RPMI7951 (cell line): ENCODE measurements around the gene POMGNT1. TPM values are rescaled to one million over a fixed set of nuclear protein-coding genes. Genes with fewer than 3 reads are reported as not detected.
A peak's percentile ranks its signal among the peaks of the same experiment; 100 is the strongest.

Source experiments
- DNase-seq: peaks from one replicate; pipeline ENCODE4 v3.0.0-alpha.2; 2012; ENCODE audit warnings: low read depth
- total RNA-seq: library from RNA; depleted of rRNA; stranded (reverse); fragments of >200 nt; shearing (Covaris generic); gene quantifications from 2 replicates; pipeline ENCODE4 v1.2.3, GENCODE V29; 2014

POMGNT1 gene
- total RNA-seq, 1 experiment from 2014 or later = 57.0 TPM

- DNase-seq = peak; percentile 99
These were observed 15.0 kb downstream of the POMGNT1 start for GRCh38 chr1:46183079-46183847.

DNA sequence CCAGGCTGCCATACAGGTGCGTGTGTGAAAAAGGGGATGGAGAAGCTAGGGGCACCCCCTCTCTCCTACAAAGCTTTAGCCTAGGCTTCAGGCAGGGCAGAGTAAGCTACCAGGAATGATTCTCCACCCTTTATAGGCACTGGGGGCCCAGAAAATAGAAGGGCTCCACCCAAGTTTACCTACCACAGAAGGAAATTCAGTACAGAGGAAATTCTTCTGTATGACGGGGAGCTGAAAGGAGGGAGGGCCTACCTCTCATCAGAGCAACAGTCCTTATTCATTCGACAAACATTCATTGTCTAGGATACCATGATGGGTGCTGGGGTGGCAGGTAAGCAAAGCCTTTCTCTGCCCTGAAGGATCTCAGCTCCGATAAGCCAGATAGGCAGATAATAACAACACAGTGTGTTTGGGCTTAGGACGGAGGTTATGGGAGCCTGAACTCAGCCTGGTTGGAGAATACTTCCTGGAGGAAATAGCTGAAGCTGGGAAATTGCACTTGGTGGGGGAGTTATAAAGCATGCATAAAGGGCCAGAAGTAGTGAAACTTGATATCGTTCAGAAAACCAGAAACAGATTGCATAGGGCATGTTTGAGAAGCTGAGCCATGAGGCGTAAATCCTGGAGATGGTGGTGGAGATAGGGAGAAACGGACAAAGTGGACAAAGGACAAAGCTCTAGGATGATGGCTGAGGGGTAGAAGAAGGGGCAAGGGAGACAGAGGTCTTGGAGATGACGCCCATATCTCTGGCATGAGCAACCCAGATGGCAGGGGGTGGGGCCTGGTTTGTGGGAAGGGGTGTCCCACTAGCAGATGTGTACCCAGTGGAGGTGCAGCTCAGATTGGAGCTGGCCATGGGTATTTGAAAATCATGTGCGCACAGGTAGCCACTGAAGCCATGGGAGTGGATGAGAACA lies 16.6 kb downstream of the POMGNT1 start:
- DNase-seq = peak; percentile 86

GRCh38 chr1:46180082-46180616 lies 18.1 kb downstream of the POMGNT1 start:
- no peak for DNase-seq

DNA sequence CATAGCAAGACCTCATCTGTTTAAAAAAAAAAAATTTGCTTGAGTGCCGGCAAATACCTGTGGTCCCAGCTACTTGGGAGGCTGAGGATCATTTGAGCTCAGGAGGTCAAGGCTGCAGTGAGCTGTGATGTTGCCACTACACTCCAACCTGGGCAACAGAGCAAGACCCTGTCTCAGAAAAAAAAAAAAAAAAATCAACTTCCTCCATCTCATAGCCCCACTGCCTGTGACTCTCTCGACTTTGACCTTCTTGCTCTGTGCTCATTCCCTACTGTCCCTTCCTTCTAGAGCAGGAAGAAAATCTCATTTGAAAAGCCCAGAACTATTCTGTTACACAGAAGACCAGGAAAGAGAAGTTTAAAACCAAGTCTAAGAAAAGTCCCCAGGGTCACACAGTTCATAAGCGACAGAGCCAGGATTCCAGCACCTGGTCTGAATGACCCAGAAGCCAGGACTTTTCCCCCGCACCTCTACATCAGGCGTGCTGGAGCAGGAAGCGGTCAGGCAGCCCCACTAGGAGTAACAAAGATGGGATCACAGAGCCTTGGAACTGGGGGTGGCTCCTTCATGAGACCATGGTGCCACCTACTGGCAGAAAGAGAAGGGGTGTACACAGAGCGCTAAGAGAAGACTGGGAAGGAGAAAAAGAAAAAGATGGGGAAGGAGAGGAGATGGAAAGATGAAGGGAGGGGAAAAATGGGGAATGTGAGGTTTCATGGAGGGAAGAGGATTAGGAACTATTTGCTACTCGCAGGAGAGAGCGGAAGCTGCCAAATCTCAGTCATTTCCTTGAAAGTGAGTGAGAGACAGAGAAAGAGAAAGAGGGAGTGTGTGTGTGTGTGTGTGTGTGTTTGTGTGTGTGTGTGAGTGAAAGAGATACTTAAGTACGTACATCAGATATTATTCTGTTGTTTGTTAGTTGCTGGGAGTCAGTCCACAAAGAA lies 18.8 kb downstream of the POMGNT1 start:
- DNase-seq = peak; percentile 86

GRCh38 chr1:46176211-46176865 lies 21.9 kb downstream of the POMGNT1 start, which contains the start of gene P3R3URF:
P3R3URF (minus strand) TSS chr1:46176488; CDS start chr1:46176471, 17 bp downstream.
- no peak for DNase-seq

DNA sequence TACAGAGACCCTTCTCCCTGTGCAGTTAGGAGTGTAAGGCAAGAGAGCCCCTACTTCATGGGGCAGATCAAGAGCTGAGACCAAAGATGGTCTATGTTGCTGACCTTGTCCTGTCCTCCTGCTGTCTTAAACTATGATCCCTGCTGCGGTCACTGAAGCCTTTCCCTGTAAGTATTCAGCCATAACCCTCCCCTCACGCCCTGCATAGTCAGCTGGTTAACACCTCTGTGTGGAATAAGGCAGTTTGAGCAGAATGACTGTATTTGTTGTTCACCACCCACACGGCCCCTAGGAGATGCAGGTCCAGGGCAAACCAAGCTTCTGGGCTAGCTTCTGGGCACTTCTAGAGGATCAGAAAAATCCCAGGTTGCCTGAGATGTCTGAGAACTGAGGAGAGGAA lies 23.0 kb downstream of the POMGNT1 start:
- DNase-seq = no peak

DNA sequence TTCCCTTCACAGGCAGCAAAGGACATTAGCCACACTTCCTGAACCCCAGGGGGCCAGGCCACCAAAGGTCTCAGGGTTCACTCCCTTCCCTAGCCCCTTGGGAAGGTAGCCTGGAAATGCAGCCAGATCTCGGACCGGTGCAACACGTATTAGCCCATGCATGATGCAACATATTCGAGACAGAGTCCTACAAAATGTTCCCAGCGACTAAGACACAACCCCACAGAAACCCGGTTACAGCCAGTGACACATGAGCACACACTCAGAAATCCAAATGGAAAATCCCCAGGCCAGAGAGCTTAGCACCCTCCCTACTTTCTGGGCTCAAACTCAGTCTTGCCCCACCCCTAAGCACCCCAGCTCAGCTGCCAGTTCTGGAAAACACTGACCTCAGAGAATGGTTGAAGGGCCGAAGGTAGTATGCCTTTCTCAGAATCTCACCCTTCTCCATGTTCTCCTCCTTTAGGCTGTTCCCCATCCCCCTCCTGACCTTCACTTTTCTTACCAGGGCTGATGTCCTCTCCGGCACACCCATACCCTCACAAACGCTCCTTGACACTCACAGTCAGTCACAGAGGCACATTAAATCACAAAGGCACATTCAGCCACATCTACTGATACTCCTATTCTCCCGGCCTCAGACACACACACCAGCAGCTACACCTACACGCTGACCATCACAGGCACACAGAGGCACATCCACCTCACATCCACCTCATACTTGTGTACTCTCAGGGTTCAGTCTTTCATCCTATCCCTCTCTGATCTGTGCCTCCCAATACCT lies 23.6 kb downstream of the POMGNT1 start, which contains the start of gene TSPAN1:
Gene TSPAN1 (plus strand): TSS at position 640 of the 784 bp plus-strand sequence. CDS start 6,021 bp downstream, outside the sequence.
- peak; percentile 58 for DNase-seq

GRCh38 chr1:46173361-46173856 lies 24.8 kb downstream of the POMGNT1 start:
- DNase-seq = no peak

GRCh38 chr1:46172321-46172720 lies 25.9 kb downstream of the POMGNT1 start:
- DNase-seq = no peak

GRCh38 chr1:46171871-46172270 lies 26.4 kb downstream of the POMGNT1 start:
- DNase-seq = no peak

DNA sequence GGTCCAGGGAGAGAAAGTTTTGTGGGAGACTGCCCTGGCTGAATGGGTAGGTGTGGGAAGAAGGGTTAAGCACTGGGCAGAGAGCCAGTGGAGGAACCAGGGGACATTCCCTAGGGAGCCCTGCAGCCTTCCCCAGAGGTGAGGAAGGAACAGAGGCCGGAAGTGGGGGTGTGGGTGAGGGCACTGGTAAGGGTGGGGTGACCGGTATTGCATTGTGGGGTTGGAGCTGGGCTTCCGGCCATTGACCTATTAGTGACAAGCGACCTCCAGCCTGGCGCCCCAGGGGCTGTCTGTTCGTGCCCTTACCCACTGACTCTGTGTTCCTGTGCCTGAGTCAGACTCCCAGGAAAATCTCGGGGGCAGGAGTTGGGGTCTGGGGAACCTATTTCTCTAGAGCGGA lies 26.9 kb downstream of the POMGNT1 start:
- DNase-seq = peak; percentile 47

DNA sequence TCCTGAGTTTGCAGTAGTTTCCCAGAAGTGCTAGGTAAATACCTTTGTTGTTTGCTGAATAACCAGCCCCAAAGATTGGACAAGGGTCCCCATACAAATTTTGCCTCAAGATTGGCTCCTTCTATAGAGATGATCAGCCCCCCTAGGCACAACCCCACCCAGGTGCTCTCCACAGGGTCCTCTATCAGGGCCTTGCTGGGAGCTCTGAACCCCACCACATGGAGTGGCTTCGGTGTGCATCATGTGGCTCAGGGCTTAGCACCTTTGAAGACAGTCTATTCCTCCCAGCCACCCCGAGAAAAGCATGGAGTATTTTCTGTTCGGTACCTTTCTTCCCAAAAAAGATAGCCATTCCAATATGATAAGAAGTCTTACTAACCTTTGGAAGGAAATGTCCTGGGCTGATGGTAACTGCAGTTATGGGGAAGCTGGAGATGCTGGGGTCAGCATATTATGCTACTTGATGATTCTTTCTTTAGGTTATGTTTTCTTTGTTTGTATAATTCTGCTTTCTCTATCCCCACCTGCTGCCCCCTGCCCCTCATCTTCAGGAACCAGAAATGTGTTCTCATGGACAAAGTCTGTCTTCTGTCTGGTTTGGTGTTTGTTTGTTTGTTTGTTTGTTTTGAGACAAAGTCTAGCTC lies 28.3 kb downstream of the POMGNT1 start:
- no peak for DNase-seq

DNA sequence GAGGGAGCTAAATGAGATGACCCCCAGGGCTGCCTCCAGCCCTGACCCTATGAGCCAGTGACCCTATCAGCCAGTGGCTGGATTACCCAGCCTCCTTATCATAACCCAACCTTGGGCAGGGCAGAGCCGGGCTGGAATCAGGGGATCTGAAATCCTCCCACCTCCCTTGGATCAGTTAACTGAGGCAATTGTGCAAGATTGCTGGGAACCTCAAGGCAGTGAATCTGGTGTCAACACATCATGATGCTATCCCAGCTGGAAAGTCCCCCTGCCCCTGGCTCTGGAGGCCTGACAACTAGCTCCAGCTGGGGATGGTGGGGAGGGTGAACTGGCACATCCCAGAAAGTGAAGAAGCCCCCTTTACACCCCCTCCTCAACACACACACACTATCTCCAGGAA lies 29.8 kb downstream of the POMGNT1 start:
- no peak for DNase-seq

DNA sequence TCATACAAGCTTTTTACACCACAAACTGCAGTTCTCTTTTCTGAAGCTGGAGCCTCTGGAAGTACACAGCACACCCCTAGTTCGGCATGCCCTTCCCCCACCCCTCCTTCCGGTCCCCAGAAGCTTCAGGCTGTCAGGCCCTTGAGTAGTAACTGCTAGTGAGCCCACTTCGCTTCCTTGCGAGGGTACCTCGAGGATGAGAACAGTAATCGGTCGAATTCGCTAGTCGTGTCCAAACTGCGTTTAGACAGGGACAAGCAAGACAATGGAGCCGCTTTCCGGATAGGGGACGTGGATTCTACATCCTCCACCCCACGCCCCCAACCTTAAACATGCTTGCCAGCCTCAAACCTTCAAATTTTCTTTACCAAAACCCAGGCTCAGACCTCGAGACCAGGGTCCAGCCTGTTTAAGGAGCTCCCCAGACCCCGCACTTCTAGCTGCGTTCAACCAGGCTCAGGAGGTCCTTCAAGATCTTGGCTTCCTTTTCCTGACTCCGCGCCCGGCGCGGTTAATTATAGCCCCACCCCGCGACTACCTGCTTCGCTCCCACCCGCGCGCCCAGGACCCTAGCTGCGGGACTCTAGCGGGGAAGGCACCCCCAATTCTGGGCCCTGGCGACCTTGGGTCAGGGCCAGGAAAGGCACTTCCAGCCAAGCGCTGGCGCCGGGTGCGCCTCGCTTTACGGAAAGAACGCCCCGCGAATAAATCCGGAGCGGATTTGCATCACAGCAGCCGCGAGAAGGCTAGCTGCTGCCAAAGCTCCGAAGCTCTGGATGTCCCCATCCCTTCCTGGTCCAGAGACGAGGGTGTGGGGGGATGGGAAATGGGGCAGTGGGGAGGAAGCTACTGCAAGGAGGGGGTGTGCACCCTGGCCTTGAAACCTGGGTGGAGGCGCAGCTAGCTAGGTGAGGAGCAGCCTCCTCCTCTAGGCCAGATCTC lies 31.4 kb downstream of the POMGNT1 start:
- no peak for DNase-seq

- DNase-seq = no peak
These were observed 38.0 kb downstream of the POMGNT1 start for GRCh38 chr1:46160212-46160611.

DNA sequence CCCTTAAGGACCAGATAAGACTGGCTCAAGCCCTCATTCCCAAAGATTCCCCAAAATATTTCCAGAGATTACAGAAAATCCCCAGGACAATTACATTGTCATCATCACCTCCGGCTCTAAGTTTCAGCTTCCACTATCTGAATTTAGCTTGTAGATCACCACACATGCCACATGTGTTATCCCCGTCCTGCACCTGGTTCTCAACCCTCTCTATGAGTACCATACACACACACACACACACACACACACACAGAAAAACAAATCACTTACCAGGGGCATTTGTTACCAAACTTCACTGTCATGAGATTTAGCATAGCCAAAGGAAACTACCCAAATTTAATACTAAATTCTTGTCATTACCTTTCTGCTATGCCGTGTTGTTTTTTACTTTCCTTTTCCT lies 38.7 kb downstream of the POMGNT1 start:
- no peak for DNase-seq

DNA sequence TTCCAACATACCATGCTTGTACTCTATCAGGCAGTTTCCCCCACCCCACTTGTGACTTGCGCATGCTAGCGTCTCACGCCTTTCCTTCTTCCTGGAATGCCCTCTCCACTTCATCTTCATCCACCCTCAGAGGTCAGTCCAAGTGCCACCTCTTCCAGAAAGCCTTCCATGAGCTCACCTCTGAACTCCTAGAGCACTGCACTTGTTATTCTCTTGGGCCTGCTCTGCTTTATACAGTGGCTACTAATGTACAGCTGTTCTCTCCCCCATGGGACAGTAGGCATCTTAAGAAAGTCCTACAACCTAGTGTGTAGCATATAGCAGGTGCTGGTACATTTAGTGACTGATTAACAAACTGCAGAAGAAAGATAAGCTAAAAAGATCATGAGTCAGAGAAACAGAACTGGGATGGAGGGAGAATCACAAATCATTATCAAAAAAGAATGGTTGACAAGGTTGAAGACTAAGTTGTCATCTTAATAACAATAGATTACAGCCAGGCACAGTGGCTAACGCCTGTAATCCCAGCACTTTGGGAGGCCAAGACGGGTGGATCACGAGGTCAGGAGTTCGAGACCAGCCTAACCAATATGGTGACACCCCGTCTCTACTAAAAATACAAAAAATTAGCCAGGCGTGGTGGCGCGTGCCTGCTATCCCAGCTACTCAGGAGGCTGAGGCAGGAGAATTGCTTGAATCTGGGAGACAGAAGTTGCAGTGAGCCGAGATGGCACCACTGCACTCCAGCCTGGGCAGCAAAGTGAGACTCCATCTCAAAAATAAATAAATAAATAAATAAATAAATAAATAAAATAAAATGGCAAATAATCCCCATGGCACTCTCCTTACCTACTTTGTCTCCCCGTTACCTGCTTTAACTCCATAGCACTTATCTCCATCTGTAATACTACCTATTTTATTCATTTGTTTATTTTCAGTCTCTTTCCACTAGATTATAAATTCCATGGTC lies 39.6 kb downstream of the POMGNT1 start:
- no peak for DNase-seq
